Neutrophil (primary cell): ENCODE results near the gene MAPKAPK5.

Experiments used
- H3K27ac ChIP-seq: fragments of 200-600 bp; sonication (generic); 2 replicates; pipeline ENCODE4 v1.5.1; 2016; ENCODE audit warnings: mild to moderate bottlenecking, moderate library complexity
- H3K27me3 ChIP-seq: fragments of 200-600 bp; sonication (generic); 2 replicates; pipeline ENCODE4 v1.6.0; 2016; ENCODE audit warnings: mild to moderate bottlenecking
- H3K36me3 ChIP-seq: fragments of 200-600 bp; sonication (generic); 2 replicates; pipeline ENCODE4 v1.5.1; 2017
- H3K4me1 ChIP-seq, 2 experiments: fragments of 200-600 bp in 1 of 2; sonication (generic) in 1 of 2; 1 replicate in 1 of 2; 2 replicates in 1 of 2; pipeline versions ENCODE4 v1.5.1 to v1.6.1; 2013 to 2016; ENCODE audit warnings: low read depth in 1 of 2, low read length in 1 of 2, mild to moderate bottlenecking in 1 of 2, moderate library complexity in 1 of 2; ENCODE audit not compliant: control insufficient read depth in 1 of 2, insufficient read depth in 1 of 2
- H3K4me3 ChIP-seq, 2 experiments: fragments of 200-600 bp in 1 of 2; sonication (generic) in 1 of 2; 1 replicate in 1 of 2; 2 replicates in 1 of 2; pipeline ENCODE4 v1.5.1; 2013 to 2016; ENCODE audit warnings: low read depth in 1 of 2, low read length in 1 of 2, mild to moderate bottlenecking in 1 of 2, moderate library complexity in 1 of 2
- H3K9me3 ChIP-seq: fragments of 200-600 bp; sonication (generic); 2 replicates; pipeline ENCODE4 v1.5.1; 2016
- TF ChIP-seq, protein P1 (sequence below): fragments of 200-600 bp; sonication (generic); IDR thresholded peaks from 2 replicates; pipeline ENCODE4 v1.5.1; 2016; ENCODE audit warnings: antibody characterized with exemption

The MAPKAPK5 gene

DNA sequence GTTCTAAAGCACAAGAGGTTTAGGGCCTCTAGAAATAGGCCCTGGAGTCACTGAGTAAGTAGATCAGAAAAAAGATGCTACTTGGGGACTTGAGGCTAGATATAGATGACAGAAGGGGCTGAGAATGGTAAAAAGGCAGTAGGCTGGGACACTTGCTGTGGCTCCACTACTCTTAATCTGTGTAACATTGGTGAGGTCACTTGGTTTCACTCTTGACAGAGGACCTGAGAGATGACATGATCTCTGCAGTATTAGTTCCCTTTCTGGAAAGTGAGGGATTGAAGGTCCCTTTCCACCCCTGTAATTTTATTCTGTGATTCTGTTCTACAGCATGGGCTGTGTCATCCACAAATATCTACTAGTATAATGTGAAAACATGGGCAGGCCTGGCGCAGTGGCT is 39.7 kb downstream of the MAPKAPK5 start:
- no peak overlapping the region for H3K4me3 ChIP-seq
- no peaks in the 10 kb centered on the region for H3K9me3 ChIP-seq
- H3K27ac ChIP-seq, result no peak overlapping the region
- peaks cover 74% of the 10 kb centered on the region for H3K36me3 ChIP-seq
- no peaks in the 10 kb centered on the region for H3K4me1 ChIP-seq
- no peaks in the 10 kb centered on the region for H3K27me3 ChIP-seq
- TF ChIP-seq, protein P1, sequence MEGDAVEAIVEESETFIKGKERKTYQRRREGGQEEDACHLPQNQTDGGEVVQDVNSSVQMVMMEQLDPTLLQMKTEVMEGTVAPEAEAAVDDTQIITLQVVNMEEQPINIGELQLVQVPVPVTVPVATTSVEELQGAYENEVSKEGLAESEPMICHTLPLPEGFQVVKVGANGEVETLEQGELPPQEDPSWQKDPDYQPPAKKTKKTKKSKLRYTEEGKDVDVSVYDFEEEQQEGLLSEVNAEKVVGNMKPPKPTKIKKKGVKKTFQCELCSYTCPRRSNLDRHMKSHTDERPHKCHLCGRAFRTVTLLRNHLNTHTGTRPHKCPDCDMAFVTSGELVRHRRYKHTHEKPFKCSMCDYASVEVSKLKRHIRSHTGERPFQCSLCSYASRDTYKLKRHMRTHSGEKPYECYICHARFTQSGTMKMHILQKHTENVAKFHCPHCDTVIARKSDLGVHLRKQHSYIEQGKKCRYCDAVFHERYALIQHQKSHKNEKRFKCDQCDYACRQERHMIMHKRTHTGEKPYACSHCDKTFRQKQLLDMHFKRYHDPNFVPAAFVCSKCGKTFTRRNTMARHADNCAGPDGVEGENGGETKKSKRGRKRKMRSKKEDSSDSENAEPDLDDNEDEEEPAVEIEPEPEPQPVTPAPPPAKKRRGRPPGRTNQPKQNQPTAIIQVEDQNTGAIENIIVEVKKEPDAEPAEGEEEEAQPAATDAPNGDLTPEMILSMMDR, result no peak

GRCh38 chr12:111886662-111887545 is 44.9 kb downstream of the MAPKAPK5 start:
- H3K4me1 ChIP-seq, result no peaks in the 10 kb centered on the region
- H3K4me3 ChIP-seq, result no peak overlapping the region
- H3K36me3 ChIP-seq, result peaks cover 95% of the 10 kb centered on the region
- TF ChIP-seq, protein P1, result no peak
- H3K27ac ChIP-seq, result no peak overlapping the region
- no peaks in the 10 kb centered on the region for H3K9me3 ChIP-seq
- H3K27me3 ChIP-seq, result no peaks in the 10 kb centered on the region

DNA sequence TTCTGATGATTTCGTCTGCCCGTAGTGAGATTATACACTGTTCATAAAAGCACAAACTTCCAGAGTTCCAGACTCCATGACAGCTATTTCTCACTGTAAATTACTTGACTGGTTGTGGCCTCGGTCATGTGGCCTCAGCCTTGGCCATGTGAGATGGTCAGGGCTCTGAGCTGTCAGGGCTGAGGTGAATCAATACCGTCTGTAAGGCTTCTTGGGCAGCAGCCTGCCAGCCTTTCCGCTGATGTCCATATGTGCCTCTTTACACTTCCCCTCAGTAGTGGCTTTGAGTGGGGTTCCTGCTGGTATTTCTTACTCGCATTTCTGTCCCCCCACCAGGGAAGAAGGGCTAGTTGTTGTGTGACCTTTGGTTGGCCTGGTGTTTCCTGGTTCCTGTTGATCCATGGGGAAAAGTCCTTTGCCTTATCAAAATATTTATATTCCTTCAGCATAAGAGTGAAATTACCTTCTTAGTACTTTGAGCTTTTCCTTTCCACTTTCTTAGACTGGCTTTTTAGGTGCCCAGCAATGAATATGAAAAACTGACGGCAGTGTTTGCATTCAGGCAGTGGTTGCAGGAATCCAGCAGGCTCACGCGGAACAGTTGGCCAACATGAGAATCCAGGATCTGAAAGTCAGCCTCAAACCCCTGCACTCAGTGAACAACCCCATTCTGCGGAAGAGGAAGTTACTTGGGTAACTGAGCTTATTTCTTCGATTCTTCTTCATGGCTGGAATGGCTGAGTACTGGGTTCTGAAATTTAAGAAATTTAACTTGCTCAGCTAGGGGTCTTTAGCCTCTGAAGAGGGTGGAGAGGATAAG is 46.1 kb downstream of the MAPKAPK5 start:
- no peak overlapping the region for H3K4me3 ChIP-seq
- H3K36me3 ChIP-seq, result peaks cover 94% of the 10 kb centered on the region
- TF ChIP-seq, protein P1, result no peak
- H3K27ac ChIP-seq, result no peak overlapping the region
- no peaks in the 10 kb centered on the region for H3K9me3 ChIP-seq
- no peaks in the 10 kb centered on the region for H3K27me3 ChIP-seq
- no peaks in the 10 kb centered on the region for H3K4me1 ChIP-seq

GRCh38 chr12:111893287-111893686 is 51.3 kb downstream of the MAPKAPK5 start:
- TF ChIP-seq, protein P1, result no peak
- H3K27me3 ChIP-seq, result no peaks in the 10 kb centered on the region
- H3K36me3 ChIP-seq, result peaks cover 83% of the 10 kb centered on the region
- H3K27ac ChIP-seq, result no peak overlapping the region
- no peaks in the 10 kb centered on the region for H3K4me1 ChIP-seq
- no peak overlapping the region for H3K4me3 ChIP-seq
- no peaks in the 10 kb centered on the region for H3K9me3 ChIP-seq

DNA sequence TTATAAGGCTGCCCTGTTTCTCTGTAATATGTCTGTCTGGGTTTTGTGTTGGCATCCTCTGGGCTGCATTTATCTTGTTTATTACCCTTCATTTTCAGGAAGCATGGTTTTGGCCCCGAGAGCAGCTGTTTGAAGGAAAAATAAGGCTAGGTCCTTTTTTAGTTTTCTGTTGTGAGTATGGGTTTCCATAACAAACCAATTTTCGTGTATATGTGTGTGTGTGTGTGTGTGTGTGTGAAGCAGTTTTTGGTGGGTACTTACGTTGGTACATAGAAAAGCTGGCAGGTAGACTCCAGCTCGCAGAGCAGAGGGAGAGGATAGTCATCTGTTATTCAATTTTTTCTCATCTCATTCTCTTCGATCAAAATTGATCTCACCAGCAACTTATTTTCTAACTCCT is 52.5 kb downstream of the MAPKAPK5 start:
- H3K4me3 ChIP-seq, result no peak overlapping the region
- peaks cover 71% of the 10 kb centered on the region for H3K36me3 ChIP-seq
- no peak overlapping the region for H3K27ac ChIP-seq
- H3K9me3 ChIP-seq, result no peaks in the 10 kb centered on the region
- H3K27me3 ChIP-seq, result no peaks in the 10 kb centered on the region
- TF ChIP-seq, protein P1, result no peak
- no peaks in the 10 kb centered on the region for H3K4me1 ChIP-seq
